NCI-H526 treated with DMSO at 0.1 percent for 48 hours (cell line): ENCODE results near the gene KIF16B.
"Not testable (repeated sequence)": the region's sequence is repeated elsewhere in the genome, so short reads cannot be mapped to it uniquely, and the experiment has no call there.

Experiments
- DNase-seq: peaks from one replicate; lab custom pipeline; 2025; lab: John Stamatoyannopoulos, UW

The KIF16B gene

GRCh38 chr20:16257813-16258430, 315.3 kb downstream of the KIF16B start:
- DNase-seq = no peak

- DNase-seq = no peak
Observed at GRCh38 chr20:16257021-16257420, 316.2 kb downstream of the KIF16B start.

GRCh38 chr20:16246870-16247269, 326.4 kb downstream of the KIF16B start:
- DNase-seq = no peak

GRCh38 chr20:16246291-16246690, 327.0 kb downstream of the KIF16B start:
- DNase-seq = no peak

GRCh38 chr20:16245879-16246278, 327.4 kb downstream of the KIF16B start:
- DNase-seq = no peak

GRCh38 chr20:16244892-16245291, 328.4 kb downstream of the KIF16B start:
- no peak for DNase-seq

- no peak for DNase-seq
Observed at GRCh38 chr20:16243470-16243869, 329.8 kb downstream of the KIF16B start.

- no peak for DNase-seq
Observed at GRCh38 chr20:16241911-16242310, 331.3 kb downstream of the KIF16B start.

- DNase-seq = no peak
Observed at GRCh38 chr20:16240355-16240754, 332.9 kb downstream of the KIF16B start.

- no peak for DNase-seq
Observed at GRCh38 chr20:16236589-16237241, 336.5 kb downstream of the KIF16B start.

GRCh38 chr20:16230402-16230801, 342.8 kb downstream of the KIF16B start:
- no peak for DNase-seq

- DNase-seq = no peak
Observed at GRCh38 chr20:16229813-16230212, 343.4 kb downstream of the KIF16B start.

GRCh38 chr20:16228722-16229121, 344.5 kb downstream of the KIF16B start:
- DNase-seq = no peak

- not testable (repeated sequence) for DNase-seq
Observed at GRCh38 chr20:16226961-16227360, 346.3 kb downstream of the KIF16B start.

GRCh38 chr20:16224836-16225235, 348.4 kb downstream of the KIF16B start:
- DNase-seq = no peak

- DNase-seq = no peak
Observed at GRCh38 chr20:16222859-16223411, 350.3 kb downstream of the KIF16B start.
